Colonic mucosa (tissue), 4 donors: ENCODE results near the gene MIXL1. TPM values are rescaled to one million over a fixed set of nuclear protein-coding genes. Genes with fewer than 3 reads are reported as not detected.

Experiments used
- DNase-seq: peaks from one replicate; pipeline ENCODE4 v3.0.0-alpha.2; 2020
- H3K27ac ChIP-seq: fragments of 200-600 bp; one replicate; pipeline ENCODE4 v1.8.0; 2021
- H3K27me3 ChIP-seq: fragments of 200-600 bp; one replicate; pipeline ENCODE4 v1.8.0; 2021
- H3K36me3 ChIP-seq: fragments of 200-600 bp; one replicate; pipeline ENCODE4 v1.8.0; 2021
- H3K4me1 ChIP-seq: fragments of 200-600 bp; one replicate; pipeline ENCODE4 v1.8.0; 2021; ENCODE audit warnings: mild to moderate bottlenecking
- H3K4me3 ChIP-seq: fragments of 200-600 bp; one replicate; pipeline ENCODE4 v1.8.0; 2021
- H3K9ac ChIP-seq, 2 donors: one replicate each; pipeline ENCODE4 v1.7.0; 2013; ENCODE audit warnings: control low read depth in 2 of 2, low read depth in 2 of 2, low read length in 2 of 2
- H3K9me3 ChIP-seq: fragments of 200-600 bp; one replicate; pipeline ENCODE4 v1.8.0; 2021
- intact Hi-C: fragments of 100-400 bp; cut with DNase I; formaldehyde crosslinking; loops from one replicate; pipeline ENCODE4 v1.14.1; 2022
- total RNA-seq, 2 donors: library from RNA; stranded (reverse); fragmentation: NEBNext Ultra II Directional in 1 of 2; extraction: Animal tissue kit (Norgen Biotek cat#: 25700) in 1 of 2; gene quantifications; one replicate each; pipeline ENCODE4 v1.2.1, GENCODE V29; 2021
- TF ChIP-seq, protein P1 (sequence below): fragments of 200-600 bp; IDR thresholded peaks from one replicate; pipeline ENCODE4 v1.8.0; 2022; ENCODE audit warnings: antibody characterized with exemption, mild to moderate bottlenecking
- donor health status: healthy.
- donor health status: DM: no; HTN: no; CAD: no.
- donor health status: DM: no; HTN: no; CAD: no.

MIXL1 gene
- total RNA-seq, 2 donors from 2014 or later: not detected

DNA sequence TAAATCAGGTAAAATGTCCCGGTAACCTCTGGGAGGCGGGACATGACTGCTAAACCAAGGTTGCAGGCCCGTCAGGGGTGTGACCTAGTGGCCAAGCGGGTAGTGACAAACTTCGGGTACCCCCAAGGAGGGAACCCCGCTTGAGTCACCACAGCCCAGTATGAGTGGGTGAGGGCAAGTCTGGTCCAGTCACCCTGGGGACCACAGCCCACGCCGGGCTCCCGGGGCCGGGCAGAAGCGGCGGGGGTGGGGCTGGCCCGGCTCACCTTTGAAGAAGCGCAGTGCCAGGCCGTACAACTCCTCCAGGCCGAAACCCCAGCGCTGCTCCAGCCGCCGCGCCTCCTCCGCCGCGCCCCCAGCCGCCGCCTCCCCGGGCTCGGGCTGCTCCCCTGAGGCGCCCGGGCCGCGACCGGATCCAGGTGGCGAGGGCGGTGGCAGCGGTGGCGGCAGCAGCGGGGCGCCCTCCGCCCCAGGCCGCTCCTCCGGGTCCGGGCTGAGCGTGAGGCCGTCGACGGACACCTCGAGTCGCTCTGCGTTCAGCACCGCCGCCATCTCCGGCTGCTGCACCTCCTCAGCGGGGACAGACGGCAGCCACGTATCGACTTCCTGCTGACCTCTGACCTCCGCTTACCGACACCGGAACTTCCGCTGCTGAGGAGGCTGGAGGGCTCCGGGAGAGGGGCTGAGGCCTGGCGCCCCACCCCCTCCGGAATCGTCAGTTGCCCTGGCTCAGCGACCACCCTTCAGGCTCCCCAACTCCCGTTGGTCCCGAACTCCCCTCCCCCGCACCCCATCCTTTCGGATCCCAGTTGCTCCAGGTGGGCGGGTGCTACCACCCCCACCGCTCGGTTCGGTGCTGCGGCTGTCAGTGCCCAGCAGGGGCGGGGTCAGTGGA, 37.1 kb upstream of the MIXL1 start, which contains the start of gene ACBD3:
Gene ACBD3, minus strand, starts transcription at position 618 of the 895 bp plus-strand sequence. Its CDS starts 66 bp downstream, at position 552.
- intact Hi-C loops: loop anchor here (5.0 kb wide), 1 partner anchor 119 kb away; no protein-coding TSS in a partner anchor
- Histone ChIP-seq H3K9ac (peak within 1 kb of the TSS; percentile 92 to 97), H3K27me3 (no peaks in the 10 kb centered on the region), H3K36me3 (no peaks in the 10 kb centered on the region), H3K4me3 (peak within 1 kb of the TSS; percentile 84), H3K27ac (peak within 1 kb of the TSS; percentile 95), H3K9me3 (no peaks in the 10 kb centered on the region), H3K4me1 (no peaks in the 10 kb centered on the region)
- peak; percentile 91 for DNase-seq
- TF ChIP-seq, protein P1, sequence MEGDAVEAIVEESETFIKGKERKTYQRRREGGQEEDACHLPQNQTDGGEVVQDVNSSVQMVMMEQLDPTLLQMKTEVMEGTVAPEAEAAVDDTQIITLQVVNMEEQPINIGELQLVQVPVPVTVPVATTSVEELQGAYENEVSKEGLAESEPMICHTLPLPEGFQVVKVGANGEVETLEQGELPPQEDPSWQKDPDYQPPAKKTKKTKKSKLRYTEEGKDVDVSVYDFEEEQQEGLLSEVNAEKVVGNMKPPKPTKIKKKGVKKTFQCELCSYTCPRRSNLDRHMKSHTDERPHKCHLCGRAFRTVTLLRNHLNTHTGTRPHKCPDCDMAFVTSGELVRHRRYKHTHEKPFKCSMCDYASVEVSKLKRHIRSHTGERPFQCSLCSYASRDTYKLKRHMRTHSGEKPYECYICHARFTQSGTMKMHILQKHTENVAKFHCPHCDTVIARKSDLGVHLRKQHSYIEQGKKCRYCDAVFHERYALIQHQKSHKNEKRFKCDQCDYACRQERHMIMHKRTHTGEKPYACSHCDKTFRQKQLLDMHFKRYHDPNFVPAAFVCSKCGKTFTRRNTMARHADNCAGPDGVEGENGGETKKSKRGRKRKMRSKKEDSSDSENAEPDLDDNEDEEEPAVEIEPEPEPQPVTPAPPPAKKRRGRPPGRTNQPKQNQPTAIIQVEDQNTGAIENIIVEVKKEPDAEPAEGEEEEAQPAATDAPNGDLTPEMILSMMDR: no peak

DNA sequence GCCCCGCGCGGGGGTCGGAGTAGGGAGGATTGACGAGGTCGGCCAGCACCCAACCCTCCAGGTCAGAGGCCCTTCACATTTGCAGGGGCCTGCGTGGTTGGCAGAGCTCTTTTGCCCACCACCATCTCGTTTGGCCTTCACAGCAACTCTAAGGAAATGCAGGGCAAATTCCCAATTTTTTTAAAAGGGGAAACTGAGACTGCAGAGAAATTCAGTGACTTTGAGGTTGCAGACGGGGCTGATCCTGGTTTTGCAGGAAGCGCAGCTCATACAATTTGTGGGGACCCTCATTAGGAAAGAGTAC, 36.5 kb upstream of the MIXL1 start:
- no peak for DNase-seq
- H3K27ac ChIP-seq: peak overlapping the region; percentile 95
- H3K9me3 ChIP-seq: no peaks in the 10 kb centered on the region
- H3K27me3 ChIP-seq: no peaks in the 10 kb centered on the region
- peak overlapping the region; percentile 92 to 97 for H3K9ac ChIP-seq
- H3K4me1 ChIP-seq: no peaks in the 10 kb centered on the region
- H3K36me3 ChIP-seq: no peaks in the 10 kb centered on the region
- TF ChIP-seq, protein P1: no peak
- intact Hi-C loops: loop anchor here (5.0 kb wide), 1 partner anchor 120 kb away; no protein-coding TSS in a partner anchor
- peak overlapping the region; percentile 84 for H3K4me3 ChIP-seq

DNA sequence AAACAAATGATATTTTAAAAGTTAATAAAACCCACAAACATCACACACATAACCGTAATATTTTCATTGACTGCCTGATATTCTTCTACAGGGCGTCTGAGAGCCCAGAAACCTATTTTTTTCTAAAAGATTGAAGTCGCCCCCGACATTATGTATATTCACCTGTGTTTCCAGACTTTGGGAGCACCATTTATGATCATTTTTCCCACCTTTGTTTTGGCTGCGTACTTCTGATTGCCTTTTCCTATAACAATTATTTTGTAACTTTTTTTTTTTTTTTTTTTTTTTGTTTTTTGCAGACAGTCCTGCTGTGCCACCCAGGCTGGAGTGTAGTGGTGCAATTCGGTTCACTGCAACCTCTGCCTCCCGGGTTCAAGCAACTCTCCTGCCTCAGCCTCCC, 36.1 kb upstream of the MIXL1 start:
- no peaks in the 10 kb centered on the region for H3K4me1 ChIP-seq
- peak overlapping the region; percentile 84 for H3K4me3 ChIP-seq
- no peak overlapping the region for H3K27ac ChIP-seq
- intact Hi-C loops: loop anchor here (5.0 kb wide), 1 partner anchor 120 kb away; no protein-coding TSS in a partner anchor
- no peaks in the 10 kb centered on the region for H3K9me3 ChIP-seq
- no peak for DNase-seq
- TF ChIP-seq, protein P1: no peak
- no peaks in the 10 kb centered on the region for H3K36me3 ChIP-seq
- peak overlapping the region in 1 of 2 donors; percentile 97 for H3K9ac ChIP-seq
- H3K27me3 ChIP-seq: no peaks in the 10 kb centered on the region

DNA sequence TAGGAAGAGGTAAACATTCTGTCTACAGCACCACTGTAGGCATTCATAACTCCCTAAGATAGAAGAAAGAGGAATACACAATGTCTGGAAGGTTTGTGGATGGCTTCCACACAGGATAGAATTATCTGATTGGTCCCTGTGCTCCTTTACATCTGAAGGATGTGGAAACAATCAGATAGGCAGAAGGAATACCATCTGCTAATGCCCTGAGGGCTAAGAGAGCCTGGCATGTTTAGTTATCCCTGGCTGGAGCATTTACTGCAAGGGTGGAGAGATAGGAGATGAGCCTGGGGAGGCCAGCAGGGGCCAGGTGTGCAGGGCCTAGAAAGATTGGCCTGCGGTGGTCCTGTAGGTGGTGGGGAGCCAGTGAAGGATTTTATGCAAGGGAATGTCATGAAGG, 28.3 kb upstream of the MIXL1 start:
- H3K4me1 ChIP-seq: no peaks in the 10 kb centered on the region
- no peak overlapping the region for H3K9ac ChIP-seq
- TF ChIP-seq, protein P1: no peak
- intact Hi-C loops: loop anchor here (2.0 kb wide), 1 partner anchor 68 kb away; no protein-coding TSS in a partner anchor
- H3K36me3 ChIP-seq: no peaks in the 10 kb centered on the region
- no peak for DNase-seq
- H3K27me3 ChIP-seq: no peaks in the 10 kb centered on the region
- no peak overlapping the region for H3K4me3 ChIP-seq
- no peaks in the 10 kb centered on the region for H3K9me3 ChIP-seq
- H3K27ac ChIP-seq: no peak overlapping the region

DNA sequence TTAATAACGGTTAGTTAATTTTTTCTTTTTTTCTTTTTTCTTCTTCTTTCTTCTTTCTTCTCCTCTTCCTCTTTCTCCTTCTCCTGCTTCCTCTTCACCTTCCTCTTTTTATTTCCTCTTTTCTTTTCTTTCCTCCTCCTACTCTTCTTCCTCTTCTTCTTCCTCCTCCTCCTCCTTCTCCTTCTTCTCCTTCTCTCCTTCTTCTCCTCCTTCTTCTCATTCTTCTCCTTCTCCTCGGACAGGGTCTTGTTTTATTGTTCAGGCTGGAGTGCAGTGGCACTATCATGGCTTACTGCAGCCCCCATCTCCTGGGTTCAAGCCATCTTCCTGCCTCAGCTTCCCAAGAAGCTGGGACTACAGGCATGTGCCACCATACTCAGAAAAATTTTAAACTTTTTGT, 23.5 kb upstream of the MIXL1 start:
- intact Hi-C loops: loop anchor here (5.0 kb wide), 1 partner anchor 132 kb away; no protein-coding TSS in a partner anchor
- Histone ChIP-seq H3K4me1 (no peaks in the 10 kb centered on the region), H3K36me3 (no peaks in the 10 kb centered on the region), H3K4me3 (no peak overlapping the region), H3K27ac (no peak overlapping the region), H3K9ac (no peak overlapping the region), H3K27me3 (no peaks in the 10 kb centered on the region), H3K9me3 (no peaks in the 10 kb centered on the region)
- DNase-seq: no peak
- TF ChIP-seq, protein P1: no peak
